HG03571 (cell line): Measurements from ENCODE around the gene RAMP3.
A peak's percentile ranks its signal among the peaks of the same experiment; 100 is the strongest.
"Not testable (repeated sequence)": the region's sequence is repeated elsewhere in the genome, so short reads cannot be mapped to it uniquely, and the experiment has no call there.

Source experiments
- ATAC-seq: cut with Tn5 transposase; IDR thresholded peaks from one replicate; pipeline ENCODE4 v1.9.1; 2021; ENCODE audit not compliant: unreplicated experiment

The RAMP3 gene, protein sequence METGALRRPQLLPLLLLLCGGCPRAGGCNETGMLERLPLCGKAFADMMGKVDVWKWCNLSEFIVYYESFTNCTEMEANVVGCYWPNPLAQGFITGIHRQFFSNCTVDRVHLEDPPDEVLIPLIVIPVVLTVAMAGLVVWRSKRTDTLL

DNA sequence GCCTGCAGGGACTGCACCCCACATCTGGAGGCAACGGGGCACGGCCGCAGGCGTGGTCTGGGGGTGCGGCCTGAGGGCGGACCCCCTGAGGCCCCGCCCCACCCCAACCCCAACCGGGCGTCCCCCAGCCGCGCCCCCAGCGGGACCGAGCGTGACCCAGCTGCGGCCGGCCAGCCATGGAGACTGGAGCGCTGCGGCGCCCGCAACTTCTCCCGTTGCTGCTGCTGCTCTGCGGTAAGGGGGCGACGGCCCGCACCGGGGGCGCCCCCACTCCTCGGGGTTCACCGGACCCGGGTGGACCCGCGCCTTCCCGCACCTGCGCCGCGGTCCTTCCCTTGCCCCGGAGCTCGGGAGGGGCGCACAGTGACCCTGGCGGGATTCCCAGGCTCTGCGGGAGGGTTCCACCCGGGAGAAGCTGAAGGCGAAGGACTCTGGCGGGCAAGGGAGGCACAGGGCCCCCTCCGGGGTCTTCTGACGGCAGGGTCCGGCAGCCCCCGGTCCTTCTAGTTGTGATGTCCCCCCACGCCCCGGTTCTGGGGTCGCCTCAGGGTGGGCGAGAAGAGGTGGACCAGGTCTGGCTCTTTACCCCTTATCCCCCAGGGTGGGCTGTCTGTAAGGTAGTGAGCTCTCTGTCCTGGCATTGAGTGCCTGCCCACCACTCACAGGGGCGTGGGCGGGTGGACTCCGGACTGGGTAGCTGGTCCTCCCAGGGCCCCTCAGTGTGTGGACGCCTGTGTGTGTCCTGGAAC is at the start of gene RAMP3:
RAMP3 (plus strand) TSS at position 139 of the 749 bp plus-strand sequence; CDS start at position 177, 38 bp downstream.
- ATAC-seq: no peak

DNA sequence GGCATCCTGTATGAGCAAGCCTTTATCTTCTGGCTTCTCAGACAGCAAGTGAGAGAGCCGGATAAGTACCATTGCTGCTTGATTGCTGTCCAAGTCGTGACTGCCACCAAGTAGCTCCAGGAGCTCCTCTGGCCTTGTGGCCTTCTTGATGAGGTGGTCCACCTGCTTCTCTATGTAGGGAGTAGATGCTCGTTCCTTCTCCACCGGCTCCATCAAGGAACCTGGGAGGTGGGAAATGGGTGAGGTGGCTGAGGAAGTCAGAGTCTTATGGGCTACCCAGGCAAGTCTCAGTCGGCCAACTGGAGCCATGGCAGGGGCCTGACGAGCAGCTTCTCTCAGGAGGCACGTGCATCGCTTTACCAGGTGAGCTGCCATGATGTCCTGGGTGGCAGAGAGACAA is 48.7 kb upstream of the RAMP3 start:
- no peak for ATAC-seq

DNA sequence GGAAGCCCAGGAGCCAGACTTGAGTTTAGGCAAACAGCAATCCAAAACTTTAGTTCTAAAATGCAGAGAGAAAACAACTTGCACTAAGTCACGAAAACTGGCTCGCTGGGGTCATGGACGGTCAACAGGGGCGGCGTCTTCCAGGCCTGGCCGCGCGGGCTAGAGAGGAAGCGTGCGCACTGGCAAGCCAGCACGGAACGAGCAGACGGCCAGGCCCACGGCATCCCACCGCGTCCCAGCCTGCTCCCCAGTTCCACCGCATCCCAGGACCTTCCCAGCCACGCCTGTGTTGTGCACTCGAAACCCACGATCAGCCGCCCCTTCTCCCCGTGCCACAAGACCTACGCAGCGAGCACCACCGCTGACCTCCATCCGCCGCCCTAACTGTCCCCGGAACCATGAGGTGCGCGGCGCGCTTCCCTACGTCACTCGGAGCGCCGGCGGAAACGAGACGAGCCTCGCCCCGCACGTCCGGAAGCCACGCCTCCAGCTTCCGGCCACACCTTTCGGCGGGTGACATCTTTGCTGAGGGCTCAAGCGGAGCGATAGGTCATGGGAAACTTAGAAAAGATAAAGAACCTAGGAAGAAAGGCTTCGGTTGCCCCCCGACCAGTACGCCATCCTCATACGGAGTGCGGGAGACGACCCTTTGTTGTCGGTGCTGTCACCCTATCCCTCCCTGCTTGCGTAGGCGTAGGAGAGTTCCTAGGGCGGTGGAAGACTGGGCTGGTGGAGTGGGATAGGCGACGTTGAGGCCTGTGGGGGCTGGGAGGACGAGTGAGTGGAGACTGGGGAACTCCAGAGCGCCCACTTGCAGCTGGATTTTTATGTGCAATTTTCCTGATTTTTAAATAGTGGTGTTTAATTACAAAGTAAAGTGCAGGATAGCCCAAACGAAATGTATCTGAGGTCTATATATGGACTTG is 46.0 kb upstream of the RAMP3 start, which contains the start of gene TBRG4:
TBRG4 (minus strand) TSS at position 400 of the 926 bp plus-strand sequence. CDS start 2,460 bp downstream, outside the sequence.
- ATAC-seq: peak; percentile 89

DNA sequence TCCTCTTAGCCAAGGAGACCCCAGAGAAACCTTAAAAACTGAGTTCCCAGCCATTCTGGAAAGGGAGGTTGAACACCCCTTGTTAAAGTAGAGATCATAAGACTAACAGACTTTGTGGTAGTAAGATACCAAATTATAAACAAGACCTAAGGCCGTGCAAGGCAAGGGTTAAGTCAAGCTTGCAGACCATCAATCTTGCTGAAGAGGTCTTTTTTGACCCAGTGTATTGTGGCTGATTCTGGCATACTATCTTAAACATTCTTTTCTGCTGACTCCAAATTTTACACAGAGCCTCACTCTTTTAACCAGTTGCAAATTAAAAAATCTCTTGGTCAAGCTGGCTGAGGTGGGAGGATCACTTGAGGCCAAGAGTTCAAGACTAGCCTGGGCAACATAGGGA is 44.9 kb upstream of the RAMP3 start:
- no peak for ATAC-seq

DNA sequence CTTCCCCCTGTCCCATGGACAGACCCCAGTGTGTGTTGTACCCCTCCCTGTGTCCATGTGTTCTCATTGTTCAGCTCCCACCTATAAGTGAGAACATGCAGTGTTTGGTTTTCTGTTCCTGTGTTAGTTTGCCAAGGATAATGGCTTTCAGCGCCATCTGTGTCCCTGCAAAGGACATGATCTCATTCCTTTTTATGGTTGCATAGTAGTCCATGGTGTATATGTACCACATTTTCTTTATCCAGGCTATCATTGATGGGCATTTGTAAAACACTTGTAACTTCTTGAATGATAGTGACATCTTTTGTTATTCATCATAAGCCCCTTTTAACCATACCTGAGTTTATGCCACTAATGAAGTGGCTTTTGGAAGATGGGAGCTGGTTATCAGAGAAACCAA is 43.3 kb upstream of the RAMP3 start:
- ATAC-seq: not testable (repeated sequence)

DNA sequence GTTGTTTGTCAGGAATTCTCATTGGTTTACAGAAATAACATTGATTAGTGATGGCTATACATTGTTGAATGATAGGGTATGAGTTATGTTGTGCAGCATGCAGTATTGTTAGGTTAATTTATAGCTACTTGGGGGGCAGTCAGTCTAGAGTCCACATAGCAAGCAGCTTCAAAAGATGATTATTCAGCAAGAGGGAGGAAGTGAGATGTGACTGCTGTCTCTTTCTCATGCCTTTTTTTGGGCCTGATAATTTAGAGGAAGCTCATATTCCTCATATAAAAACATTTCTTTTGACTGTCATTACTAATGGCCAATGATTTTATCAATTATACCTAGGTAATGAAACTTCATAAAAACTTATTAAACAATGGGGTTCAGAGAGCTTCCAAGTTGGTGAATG is 42.7 kb upstream of the RAMP3 start:
- no peak for ATAC-seq

DNA sequence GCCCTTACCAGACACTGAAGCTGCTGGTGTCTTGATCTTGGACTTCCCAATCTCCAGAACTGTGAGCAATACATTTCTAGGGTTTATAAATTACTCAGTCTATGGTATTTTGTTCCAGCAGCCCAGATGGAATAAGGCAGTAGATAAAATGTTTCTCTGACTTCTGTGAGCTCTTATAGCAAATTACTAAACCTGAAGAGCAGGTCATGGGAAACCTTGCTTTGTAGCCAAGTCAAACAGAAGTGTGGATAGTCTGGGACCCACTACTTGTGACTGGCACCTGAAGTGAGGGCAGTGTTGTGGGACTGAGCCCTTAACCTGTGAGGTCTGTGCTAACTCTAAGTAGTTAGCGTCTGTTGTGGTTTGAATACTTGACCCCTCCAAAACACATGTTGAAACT is 41.5 kb upstream of the RAMP3 start:
- no peak for ATAC-seq

DNA sequence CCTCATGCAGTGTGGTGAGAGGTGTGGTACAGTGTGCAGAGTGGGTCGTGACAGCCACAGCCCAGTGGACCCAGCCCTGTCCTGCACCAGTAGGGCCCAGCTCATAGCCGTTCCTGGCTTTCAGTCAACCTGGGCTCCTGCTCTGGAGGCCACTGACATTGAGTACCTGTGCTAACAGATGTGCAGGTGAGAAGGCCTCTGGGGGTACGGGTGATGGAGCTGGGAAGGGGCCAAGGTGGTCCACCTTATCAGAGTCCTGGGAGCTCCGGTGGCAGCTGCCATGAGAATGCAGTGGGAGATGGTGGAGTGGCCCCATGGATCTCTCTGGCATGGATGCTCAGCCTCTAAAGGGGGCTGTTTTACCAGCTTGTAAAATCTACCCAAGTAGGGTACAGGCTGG is 40.0 kb upstream of the RAMP3 start:
- ATAC-seq: no peak

DNA sequence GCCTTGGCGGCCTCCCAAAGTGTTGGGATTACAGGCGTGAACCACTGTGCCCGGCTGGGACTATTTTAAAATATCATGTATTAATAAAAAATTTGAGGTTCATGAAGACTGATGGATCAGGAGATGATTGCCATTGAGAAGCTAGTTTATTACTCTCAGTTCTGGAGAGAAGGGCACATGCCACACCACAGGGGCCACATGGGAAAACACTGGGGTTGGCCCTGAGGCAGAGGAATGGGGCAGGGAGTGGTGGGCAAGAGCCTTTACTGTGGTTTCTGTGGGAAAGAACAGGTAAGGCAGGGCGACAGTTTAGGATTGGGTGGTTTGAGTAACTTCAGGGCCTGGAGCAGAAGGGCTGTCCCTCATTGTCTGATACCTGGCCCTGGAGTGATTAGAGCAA is 39.3 kb upstream of the RAMP3 start:
- ATAC-seq: no peak

DNA sequence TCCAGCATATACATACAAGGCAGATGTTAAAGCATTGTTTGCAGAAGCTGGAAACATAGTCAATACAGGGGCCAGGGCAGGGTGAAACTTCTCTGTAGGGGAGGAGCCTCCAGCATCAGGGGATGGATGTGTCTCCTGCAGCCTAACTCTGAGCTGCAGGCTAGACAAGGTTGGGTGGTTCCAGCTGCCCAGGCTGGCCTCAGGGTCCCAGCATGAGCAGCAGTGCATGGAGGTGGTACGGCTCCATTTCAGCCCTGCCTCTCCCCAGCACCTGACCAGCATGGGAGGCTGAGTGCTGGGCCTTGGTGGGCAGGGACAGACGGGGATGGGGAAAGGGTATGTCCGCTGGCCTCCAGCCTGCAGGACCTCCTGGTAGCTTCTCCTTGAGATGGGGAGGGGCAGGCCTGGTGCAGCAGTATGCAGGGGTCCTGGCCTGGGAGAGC is 38.7 kb upstream of the RAMP3 start:
- ATAC-seq: peak; percentile 54

DNA sequence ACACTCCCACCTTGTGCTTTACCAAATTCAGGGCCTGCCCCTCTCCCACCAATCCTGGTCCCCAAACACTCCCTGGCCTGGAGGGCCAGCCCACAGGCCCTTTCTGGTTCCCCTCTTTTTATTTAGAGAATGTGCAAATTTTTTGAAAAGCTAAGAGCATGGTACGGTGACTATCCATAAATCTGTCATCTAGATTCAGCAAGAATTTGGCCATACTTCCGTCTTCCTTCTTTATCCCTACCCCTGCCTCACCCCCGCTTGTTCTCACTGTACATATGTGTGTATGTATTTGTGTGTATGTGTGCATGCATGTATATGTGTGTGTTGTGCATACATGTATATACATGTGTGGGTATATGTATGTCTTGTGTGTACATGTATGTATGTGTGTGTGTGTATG is 38.0 kb upstream of the RAMP3 start:
- ATAC-seq: no peak

DNA sequence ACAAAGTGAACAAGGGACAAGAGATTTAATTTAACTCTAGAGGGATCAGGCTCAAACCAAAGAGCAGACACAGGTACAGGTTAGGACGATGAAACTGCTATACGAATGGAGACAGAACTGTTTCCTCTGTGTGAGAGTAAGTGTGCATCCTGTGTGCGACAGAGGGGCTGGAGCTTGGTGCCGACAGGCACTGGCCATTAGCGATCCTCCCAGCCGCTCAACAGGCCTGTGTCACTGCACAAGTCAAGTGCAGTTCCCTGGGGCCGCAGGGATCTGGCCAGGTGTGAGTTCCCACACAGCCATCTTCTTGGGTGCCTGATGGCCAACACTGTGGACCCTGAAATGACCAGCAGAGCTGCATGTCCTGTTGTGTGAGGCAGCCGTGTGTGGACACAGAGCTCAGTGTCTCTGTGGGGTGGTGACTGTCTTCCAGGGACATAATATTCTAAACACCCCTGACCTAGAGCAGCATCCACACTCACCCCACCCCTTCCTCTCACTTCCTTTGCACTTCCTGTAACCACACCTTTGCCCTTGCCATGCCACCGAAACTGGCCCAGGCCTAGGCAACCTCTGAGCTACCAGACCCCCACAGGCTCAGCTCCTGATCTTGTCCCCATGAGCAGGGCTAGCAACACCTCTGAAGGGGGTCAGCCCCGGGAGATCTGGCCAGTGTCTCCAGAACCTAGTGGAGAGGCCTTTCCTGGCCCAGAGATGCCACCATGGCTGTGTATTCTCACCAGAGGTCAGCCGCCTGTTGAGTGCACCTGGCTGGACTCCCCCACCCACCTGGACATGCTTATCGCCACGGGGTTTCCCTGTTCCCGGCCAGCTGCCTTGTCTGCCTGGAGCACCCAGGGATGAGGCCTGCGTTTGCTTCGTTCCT is 34.4 kb upstream of the RAMP3 start:
- ATAC-seq: no peak

DNA sequence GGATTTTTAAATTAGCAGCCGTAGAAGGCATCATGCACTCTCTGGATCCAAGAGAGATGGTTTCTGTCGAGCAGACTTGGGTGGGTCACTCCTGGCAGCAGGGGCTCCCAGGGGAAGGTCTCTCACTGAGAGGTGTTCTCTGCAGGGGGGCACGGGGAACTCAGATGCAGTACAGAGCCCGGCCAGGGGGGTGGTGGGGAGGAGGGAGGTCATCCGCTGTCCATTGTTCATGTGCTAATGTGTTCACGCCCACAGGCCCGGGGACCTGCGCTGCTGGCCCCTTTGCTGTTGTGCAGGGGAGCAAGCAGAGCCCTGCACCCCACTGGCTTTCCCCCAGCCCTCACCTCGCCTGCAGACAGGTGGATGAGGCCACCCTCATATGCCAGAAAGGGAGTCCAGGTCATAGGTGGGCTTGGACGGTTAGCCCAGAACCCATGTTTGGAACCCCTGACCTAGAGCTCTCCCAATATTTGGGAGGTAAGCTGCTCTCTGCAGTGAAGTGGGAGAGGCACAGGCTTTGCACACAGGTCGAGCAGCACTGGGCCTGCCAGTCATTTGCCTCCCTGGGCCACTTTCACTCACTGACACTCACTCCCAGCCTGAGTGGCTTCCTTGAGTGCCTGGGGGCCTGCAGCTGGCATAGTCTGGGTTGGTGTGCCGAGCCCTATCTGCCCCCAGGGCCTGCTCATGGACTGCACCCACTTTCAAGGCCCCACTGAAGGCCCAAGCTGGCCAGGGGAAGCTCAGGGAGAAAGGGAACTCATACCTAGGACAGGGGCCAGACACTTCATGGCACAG is 33.5 kb upstream of the RAMP3 start:
- no peak for ATAC-seq

DNA sequence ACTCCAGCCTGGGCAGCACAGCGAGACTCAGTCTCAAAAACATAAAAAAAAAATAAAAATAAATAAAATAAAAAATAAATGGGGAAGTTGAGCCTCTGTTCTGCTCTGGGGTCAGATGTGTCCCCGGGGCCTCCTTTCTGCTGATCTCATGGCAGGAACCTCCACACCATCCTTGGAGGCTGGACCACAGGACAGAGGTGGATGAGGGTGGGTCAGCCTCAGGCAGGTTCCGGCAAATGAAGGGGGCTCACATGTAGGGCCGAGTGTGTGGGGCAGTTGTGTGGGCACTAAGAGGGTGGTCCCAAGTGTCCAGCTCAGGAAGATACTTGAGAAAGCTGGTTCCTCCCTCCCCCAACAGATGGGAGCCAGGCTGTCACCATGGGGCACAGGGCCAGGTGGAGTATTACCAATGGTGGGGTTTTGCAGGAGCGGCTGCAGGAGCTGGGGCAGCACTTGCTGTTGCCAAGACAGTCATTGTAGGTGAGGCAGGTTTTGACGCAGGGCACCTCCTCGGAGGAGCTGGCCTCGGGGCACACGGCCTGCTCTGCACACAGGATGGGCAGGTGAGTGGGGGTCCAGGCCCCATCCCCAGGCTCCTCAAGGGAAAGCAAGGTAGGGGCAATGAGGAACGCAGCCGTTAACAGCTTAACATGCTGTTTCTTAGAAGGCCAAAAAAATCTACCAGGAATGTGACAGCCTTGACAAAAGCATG is 32.2 kb upstream of the RAMP3 start:
- no peak for ATAC-seq

DNA sequence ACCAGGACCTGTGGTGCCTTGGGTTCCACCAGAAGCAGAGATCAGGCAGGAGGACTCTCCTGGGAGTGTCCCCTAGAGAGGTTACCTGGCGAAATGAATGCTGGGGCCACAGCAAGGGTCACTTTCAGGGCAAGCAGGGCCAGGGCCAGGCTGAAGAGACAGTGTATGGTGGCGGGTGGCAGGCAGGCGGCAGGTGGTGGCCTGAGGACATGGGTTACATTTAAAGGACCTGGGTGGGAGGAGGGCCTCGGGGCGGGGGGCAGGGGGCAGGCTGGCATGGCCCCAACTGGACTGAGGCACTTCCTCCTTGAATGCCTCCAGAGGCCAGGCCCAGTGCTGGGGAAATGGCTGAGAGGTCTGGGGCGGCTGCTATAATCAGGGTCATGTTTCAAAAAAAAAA is 31.4 kb upstream of the RAMP3 start:
- no peak for ATAC-seq

DNA sequence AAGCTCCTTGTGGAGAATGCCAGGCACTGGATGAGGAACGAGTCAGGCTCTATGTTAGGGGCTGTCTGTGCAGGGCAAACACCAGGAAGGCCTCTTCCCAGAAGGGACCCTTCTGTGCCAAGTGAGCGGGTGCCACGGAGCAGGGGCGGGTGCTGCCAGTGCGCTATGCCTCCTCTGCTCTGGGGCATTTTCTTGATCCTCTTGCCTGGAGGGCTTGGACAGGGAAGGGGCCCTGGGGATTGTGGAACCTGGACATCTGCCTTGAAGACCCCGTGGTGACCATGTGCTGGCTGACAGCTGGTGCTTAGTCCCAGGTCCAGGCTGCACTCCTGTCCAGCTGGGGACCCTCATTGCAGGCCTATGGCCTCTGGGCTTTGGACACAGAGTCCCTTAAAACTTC is 30.7 kb upstream of the RAMP3 start:
- no peak for ATAC-seq

DNA sequence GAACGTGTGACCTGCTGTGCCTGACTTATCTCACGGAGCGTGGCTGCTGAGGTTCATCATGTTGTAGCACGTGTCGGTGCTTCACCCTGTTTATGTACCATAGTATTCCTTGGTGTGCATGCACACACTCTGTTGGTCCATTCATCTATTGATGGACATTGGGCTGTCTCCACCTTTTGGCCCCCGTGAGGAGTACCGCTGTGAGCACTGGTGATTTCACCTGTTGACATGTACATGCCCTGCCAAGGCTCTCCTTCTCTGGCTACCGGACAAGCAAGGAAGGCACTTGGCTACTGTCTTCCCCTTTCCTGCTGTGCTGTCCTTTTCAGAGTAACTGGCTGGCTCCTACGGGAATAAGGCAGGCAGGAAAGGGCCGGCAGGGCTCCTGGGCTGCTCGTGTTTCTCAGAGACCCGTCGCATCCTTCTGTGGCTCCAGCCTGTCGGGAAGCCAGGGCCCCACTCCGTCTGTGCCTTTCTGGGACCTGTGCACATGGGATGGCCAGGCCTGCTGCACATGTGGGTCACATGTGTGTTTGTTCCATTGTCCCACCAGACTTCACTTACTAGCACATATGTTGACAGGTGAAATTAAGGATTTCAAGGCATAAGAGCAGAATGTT is 28.3 kb upstream of the RAMP3 start:
- no peak for ATAC-seq

DNA sequence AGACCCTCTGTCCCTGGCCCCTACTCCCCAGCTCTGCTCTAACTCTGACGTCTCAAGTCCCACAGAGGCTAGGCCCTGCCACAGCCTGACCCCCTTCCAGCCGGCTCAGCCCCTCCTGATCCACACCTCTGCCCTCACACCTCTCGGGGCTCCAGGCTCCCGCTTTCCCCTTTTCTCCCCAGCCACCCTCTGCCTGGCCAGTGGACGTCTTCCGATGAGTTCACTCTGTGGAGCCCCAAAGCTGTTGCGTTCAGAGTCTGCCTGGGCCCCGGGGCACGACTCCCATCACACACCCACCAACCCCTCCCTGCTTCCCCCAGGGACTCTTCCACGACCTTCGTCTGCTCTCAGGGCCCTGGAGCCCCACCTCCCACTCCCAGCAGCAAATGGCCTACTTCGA is 27.7 kb upstream of the RAMP3 start:
- ATAC-seq: no peak

DNA sequence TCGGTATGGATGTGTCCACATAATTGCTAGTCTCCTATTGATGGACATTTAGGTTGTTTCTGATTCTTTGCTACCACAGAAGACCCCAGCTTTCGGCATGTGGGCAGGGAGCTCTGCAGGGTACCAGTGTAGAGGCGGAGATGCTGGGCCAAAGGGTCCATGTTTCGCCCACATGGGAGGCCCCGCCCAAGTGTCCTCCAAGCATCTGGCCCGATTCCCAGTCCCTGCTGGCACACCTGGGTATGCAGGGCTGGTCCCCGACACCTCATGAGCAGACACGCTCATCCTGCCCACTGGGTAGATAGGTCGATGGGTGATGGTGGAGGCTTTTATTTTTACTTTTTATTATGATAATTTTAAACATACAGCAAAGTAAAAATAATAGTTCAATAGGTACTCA is 26.7 kb upstream of the RAMP3 start:
- no peak for ATAC-seq
